A673 (cell line): ENCODE measurements around the gene NUDT15. TPM values are rescaled to one million over a fixed set of nuclear protein-coding genes. Genes with fewer than 3 reads are reported as not detected.

Experiments
- BruUV-seq: library from RNA; stranded (reverse); fragments of 400-500 nt; replicated peaks from 2 replicates; lab custom pipeline; 2021; lab: Mats Ljungman, UMichigan
- CTCF ChIA-PET: fragments of 300-600 bp; sonication (Branson Sonifier 250); formaldehyde crosslinking; loops from one replicate; lab custom pipeline; 2022; ENCODE audit warnings: antibody characterized with exemption; lab: Charles Lee
- POLR2A ChIA-PET: fragments of 300-600 bp; sonication (Branson Sonifier 250); formaldehyde crosslinking; loops from one replicate; lab custom pipeline; 2022; ENCODE audit warnings: antibody characterized with exemption; ENCODE audit not compliant: low non-redundant PET; lab: Charles Lee
- DNase-seq: peaks from one replicate; pipeline ENCODE4 v3.0.0-alpha.2; 2015; ENCODE audit warnings: low spot score
- H3K27ac ChIP-seq: fragments of 200-600 bp; sonication (generic); 2 replicates; pipeline ENCODE4 v1.5.1; 2016; ENCODE audit warnings: mixed run types, low read depth, mild to moderate bottlenecking, mixed read lengths, antibody characterized with exemption, low read length; ENCODE audit not compliant: poor library complexity, severe bottlenecking
- H3K27me3 ChIP-seq: fragments of 200-600 bp; sonication (generic); replicated peaks from 2 replicates; pipeline ENCODE4 v1.6.1; 2017; ENCODE audit warnings: mixed run types, low read depth, mild to moderate bottlenecking, mixed read lengths, antibody characterized with exemption, low read length; ENCODE audit not compliant: insufficient read depth, poor library complexity
- H3K36me3 ChIP-seq: fragments of 200-600 bp; sonication (generic); 2 replicates; pipeline ENCODE4 v1.6.1; 2016; ENCODE audit warnings: mixed run types, mild to moderate bottlenecking, mixed read lengths, antibody characterized with exemption, low read length; ENCODE audit not compliant: insufficient read depth, poor library complexity, severe bottlenecking
- H3K4me1 ChIP-seq: fragments of 200-600 bp; sonication (generic); 2 replicates; pipeline ENCODE4 v1.6.1; 2017; ENCODE audit warnings: mixed run types, mild to moderate bottlenecking, mixed read lengths, antibody characterized with exemption, low read length; ENCODE audit not compliant: insufficient read depth, poor library complexity, severe bottlenecking
- H3K4me3 ChIP-seq: fragments of 200-600 bp; sonication (generic); 2 replicates; pipeline ENCODE4 v1.5.1; 2016; ENCODE audit warnings: low read depth, mixed run types, mild to moderate bottlenecking, mixed read lengths, low read length; ENCODE audit not compliant: poor library complexity, severe bottlenecking
- H3K9me3 ChIP-seq: fragments of 200-600 bp; sonication (generic); 2 replicates; pipeline ENCODE4 v1.6.1; 2016; ENCODE audit warnings: mixed run types, low read depth, mild to moderate bottlenecking, mixed read lengths, antibody characterized with exemption, low read length; ENCODE audit not compliant: poor library complexity, severe bottlenecking
- EZH2 ChIP-seq: fragments of 200-600 bp; sonication (generic); IDR thresholded peaks from 2 replicates; pipeline ENCODE4 v1.6.1; 2017; ENCODE audit warnings: borderline replicate concordance, low read depth, mild to moderate bottlenecking, mixed read lengths, antibody characterized with exemption, low read length; ENCODE audit not compliant: poor library complexity, severe bottlenecking
- intact Hi-C: fragments of 100-400 bp; cut with micrococcal nuclease; formaldehyde crosslinking; loops from one replicate; pipeline ENCODE4 v1.10.0; 2022; ENCODE audit not compliant: unreplicated experiment
- total RNA-seq: library from RNA; stranded (reverse); gene quantifications from 2 replicates; pipeline ENCODE4 v1.2.3, GENCODE V29; 2021
- TF ChIP-seq, protein P1 (sequence below): fragments of 300-800, 200-600 bp; sonication (generic); conservative IDR thresholded peaks from 2 replicates; pipeline ENCODE4 v1.5.1; 2017; ENCODE audit warnings: low read depth, mild to moderate bottlenecking, antibody characterized with exemption, low read length, moderate library complexity, mixed read lengths

NUDT15 gene
- total RNA-seq, 1 experiment from 2014 or later, result 52.2 TPM

DNA sequence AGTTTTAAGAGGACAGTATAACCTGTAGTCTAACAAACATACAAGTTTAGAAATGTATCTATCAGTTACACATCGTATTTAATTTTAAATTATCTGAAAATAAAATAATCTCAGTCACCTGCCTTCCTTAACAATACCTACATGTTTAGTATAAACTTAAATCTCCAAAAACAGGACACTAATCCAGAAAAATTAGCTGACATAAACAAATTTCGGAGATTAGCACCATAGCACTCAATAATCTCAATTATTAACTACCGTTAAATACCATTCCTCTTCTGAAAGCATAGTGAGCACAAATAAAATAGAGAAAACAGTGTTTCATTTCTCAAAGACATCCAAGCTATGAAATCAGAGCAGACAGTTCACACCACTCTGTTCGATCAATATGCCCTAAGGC lies 44.2 kb downstream of the NUDT15 start:
- Histone ChIP-seq H3K27me3 (no peaks in the 10 kb centered on the region), H3K27ac (no peak overlapping the region), H3K9me3 (no peaks in the 10 kb centered on the region), H3K36me3 (peaks cover 79% of the 10 kb centered on the region), H3K4me1 (no peaks in the 10 kb centered on the region), H3K4me3 (no peak overlapping the region)
- intact Hi-C loops, result no loop called here
- no TSS peak for BruUV-seq
- ChIA-PET POLR2A (no interaction called here), CTCF (no interaction called here)
- TF ChIP-seq, protein P1, sequence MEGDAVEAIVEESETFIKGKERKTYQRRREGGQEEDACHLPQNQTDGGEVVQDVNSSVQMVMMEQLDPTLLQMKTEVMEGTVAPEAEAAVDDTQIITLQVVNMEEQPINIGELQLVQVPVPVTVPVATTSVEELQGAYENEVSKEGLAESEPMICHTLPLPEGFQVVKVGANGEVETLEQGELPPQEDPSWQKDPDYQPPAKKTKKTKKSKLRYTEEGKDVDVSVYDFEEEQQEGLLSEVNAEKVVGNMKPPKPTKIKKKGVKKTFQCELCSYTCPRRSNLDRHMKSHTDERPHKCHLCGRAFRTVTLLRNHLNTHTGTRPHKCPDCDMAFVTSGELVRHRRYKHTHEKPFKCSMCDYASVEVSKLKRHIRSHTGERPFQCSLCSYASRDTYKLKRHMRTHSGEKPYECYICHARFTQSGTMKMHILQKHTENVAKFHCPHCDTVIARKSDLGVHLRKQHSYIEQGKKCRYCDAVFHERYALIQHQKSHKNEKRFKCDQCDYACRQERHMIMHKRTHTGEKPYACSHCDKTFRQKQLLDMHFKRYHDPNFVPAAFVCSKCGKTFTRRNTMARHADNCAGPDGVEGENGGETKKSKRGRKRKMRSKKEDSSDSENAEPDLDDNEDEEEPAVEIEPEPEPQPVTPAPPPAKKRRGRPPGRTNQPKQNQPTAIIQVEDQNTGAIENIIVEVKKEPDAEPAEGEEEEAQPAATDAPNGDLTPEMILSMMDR, result no peak
- TF ChIP-seq EZH2, result no peak
- no peak for DNase-seq

DNA sequence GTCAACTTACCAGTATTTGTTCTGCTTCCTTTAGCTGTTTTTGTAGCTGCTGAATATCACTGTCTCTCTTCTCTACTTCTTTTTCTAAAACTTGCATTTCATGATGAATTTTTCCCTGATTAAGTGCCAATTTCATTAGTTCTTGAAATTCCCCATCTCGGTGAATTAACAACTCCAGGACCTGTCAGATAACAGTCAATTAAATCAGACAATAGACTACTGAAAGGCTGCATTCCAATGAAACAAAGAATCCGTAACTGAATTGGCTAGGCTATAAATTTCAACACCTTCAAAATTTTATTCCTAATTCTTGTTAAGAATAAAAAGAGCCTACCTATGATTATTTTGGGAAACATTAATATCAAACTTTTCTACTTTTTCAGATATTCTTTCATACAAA lies 48.7 kb downstream of the NUDT15 start:
- ChIA-PET CTCF (no interaction called here), POLR2A (no interaction called here)
- no peak overlapping the region for H3K27ac ChIP-seq
- peaks cover 36% of the 10 kb centered on the region for H3K36me3 ChIP-seq
- no TSS peak for BruUV-seq
- H3K27me3 ChIP-seq, result no peaks in the 10 kb centered on the region
- TF ChIP-seq, protein P1, result no peak
- TF ChIP-seq EZH2, result no peak
- no peaks in the 10 kb centered on the region for H3K9me3 ChIP-seq
- H3K4me1 ChIP-seq, result no peaks in the 10 kb centered on the region
- intact Hi-C loops, result no loop called here
- no peak overlapping the region for H3K4me3 ChIP-seq
- no peak for DNase-seq

DNA sequence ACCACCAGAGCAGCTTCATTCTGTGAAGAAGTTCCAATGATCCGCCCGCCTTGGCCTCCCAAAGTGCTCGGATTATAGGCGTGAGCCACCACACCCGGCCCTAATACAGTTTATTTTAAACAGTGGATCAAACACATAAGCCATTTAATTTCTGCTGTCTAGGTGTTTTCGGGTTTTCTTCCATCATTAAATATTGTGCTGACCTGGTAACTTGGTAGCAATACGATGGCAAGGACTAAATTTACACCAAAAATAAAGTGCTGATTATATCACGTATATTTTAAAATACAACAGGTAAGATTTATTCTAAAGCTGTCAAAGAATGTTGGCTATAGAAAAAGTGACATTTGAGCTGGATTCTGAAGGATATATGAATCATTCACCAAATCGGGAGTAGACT lies 56.1 kb downstream of the NUDT15 start:
- Histone ChIP-seq H3K4me3 (peak overlapping the region; percentile 85), H3K27ac (peak overlapping the region; percentile 2), H3K36me3 (no peaks in the 10 kb centered on the region), H3K9me3 (no peaks in the 10 kb centered on the region), H3K27me3 (no peaks in the 10 kb centered on the region), H3K4me1 (peaks cover 15% of the 10 kb centered on the region)
- POLR2A ChIA-PET, result no interaction called here
- CTCF ChIA-PET, result no interaction called here
- no peak for DNase-seq
- BruUV-seq, result no TSS peak
- TF ChIP-seq, protein P1, result no peak
- intact Hi-C loops, result no loop called here
